K562 (cell line): ENCODE measurements around the gene KLHL29. TPM values are rescaled to one million over a fixed set of nuclear protein-coding genes. Genes with fewer than 3 reads are reported as not detected.

Experiments
- ATAC-seq: fragments of 200-7000 bp; cut with Tn5 transposase; 3 replicates; pipeline ENCODE4 v1.9.1; 2020; ENCODE audit warnings: moderate library complexity
- BruUV-seq: library from RNA; stranded (reverse); fragments of 400-500 nt; replicated peaks from 2 replicates; lab custom pipeline; 2021; lab: Mats Ljungman, UMichigan
- CTCF ChIA-PET: fragments of 300-600 bp; formaldehyde crosslinking; extraction: SDS; loops from one replicate; lab custom pipeline; 2021; ENCODE audit warnings: low intra/inter-chr PET ratio; lab: Yijun Ruan, JAX
- POLR2A ChIA-PET: fragments of 300-600, 350-650 bp; sonication (Branson Sonifier 250); formaldehyde crosslinking; extraction: SDS; loops from one replicate; lab custom pipeline; 2021; ENCODE audit warnings: antibody characterized with exemption, inconsistent platforms; lab: Yijun Ruan, JAX
- DNase-seq, 4 experiments: peaks; one replicate each; pipeline versions ENCODE4 v3.0.0 to v3.0.0-alpha.2; 2011 to 2018; ENCODE audit warnings: low spot score in 3 of 4, mixed read lengths in 3 of 4; ENCODE audit errors: extremely low read depth in 1 of 4
- FAIRE-seq: peaks from 2 replicates; lab custom pipeline; 2011; peaks lifted over from hg19 to GRCh38; lab: Jason Lieb, UNC
- H2AFZ ChIP-seq: 2 replicates; pipeline ENCODE4 v1.6.0; 2011; ENCODE audit warnings: low read depth, low read length, control low read depth, inconsistent platforms
- H3K27ac ChIP-seq: fragments of 200-600 bp; 3 replicates; pipeline ENCODE4 v1.8.0; 2011; ENCODE audit warnings: low read depth, mild to moderate bottlenecking, control low read depth, inconsistent platforms, low read length, moderate library complexity, mixed read lengths; ENCODE audit errors: extremely low read depth
- H3K27me3 ChIP-seq, 2 experiments: fragments of 300-600 bp in 1 of 2; 2 replicates in 1 of 2; 3 replicates in 1 of 2; pipeline versions ENCODE4 v1.6.0 to v1.8.0; 2011; ENCODE audit warnings: inconsistent platforms in 2 of 2, low read length in 2 of 2, mild to moderate bottlenecking in 1 of 2, mixed read lengths in 1 of 2, moderate library complexity in 1 of 2; ENCODE audit not compliant: control insufficient read depth in 2 of 2, insufficient read depth in 2 of 2
- H3K36me3 ChIP-seq: fragments of 300-600 bp; 3 replicates; pipeline ENCODE4 v1.8.0; 2011; ENCODE audit warnings: mild to moderate bottlenecking, low read length, inconsistent platforms; ENCODE audit not compliant: control insufficient read depth, insufficient read depth
- H3K4me1 ChIP-seq, 2 experiments: fragments of 200-600 bp in 1 of 2; replicated peaks in 1 of 2; 2 replicates in 1 of 2; 3 replicates in 1 of 2; pipeline versions ENCODE4 v1.5.1 to v1.8.0; 2011; ENCODE audit warnings: inconsistent platforms in 2 of 2, low read length in 2 of 2, mild to moderate bottlenecking in 1 of 2, mixed read lengths in 1 of 2, moderate library complexity in 1 of 2; ENCODE audit not compliant: control insufficient read depth in 2 of 2, insufficient read depth in 2 of 2
- H3K4me2 ChIP-seq: 2 replicates; pipeline ENCODE4 v1.6.1; 2011; ENCODE audit warnings: low read length, control low read depth, inconsistent platforms, mixed read lengths; ENCODE audit not compliant: insufficient read depth
- H3K4me3 ChIP-seq: fragments of 200-600 bp; sonication (generic), shearing (Covaris generic); 2 replicates; pipeline ENCODE4 v1.5.1; 2016; ENCODE audit warnings: control low read depth, inconsistent platforms
- H3K79me2 ChIP-seq: fragments of 200-600 bp; 3 replicates; pipeline ENCODE4 v1.8.0; 2011; ENCODE audit warnings: low read length, inconsistent platforms; ENCODE audit not compliant: control insufficient read depth, insufficient read depth
- H3K9ac ChIP-seq, 2 experiments: 2 replicates each; pipeline versions ENCODE4 v1.6.0 to v1.6.1; 2011; ENCODE audit warnings: low read depth in 2 of 2, low read length in 2 of 2, control low read depth in 1 of 2, inconsistent platforms in 1 of 2, mild to moderate bottlenecking in 1 of 2, mixed read lengths in 1 of 2; ENCODE audit not compliant: insufficient read depth in 1 of 2
- H3K9me1 ChIP-seq: one replicate; pipeline ENCODE4 v1.6.0; 2011; ENCODE audit warnings: inconsistent platforms, mild to moderate bottlenecking, low read length, moderate library complexity; ENCODE audit not compliant: control insufficient read depth, insufficient read depth
- H3K9me3 ChIP-seq: replicated peaks from 2 replicates; pipeline ENCODE4 v1.5.1; 2011; ENCODE audit warnings: low read depth, low read length, inconsistent platforms; ENCODE audit not compliant: control insufficient read depth, insufficient read depth
- H4K20me1 ChIP-seq: replicated peaks from 2 replicates; pipeline ENCODE4 v1.6.1; 2011; ENCODE audit warnings: low read length, inconsistent platforms, mixed read lengths; ENCODE audit not compliant: control insufficient read depth, insufficient read depth
- BHLHE40 ChIP-seq: IDR thresholded peaks from 2 replicates; pipeline ENCODE4 v1.6.1; 2011; ENCODE audit warnings: low read length, improper control_type of control experiment
- CREB5 ChIP-seq: fragments of 250-450 bp; sonication (Bioruptor Pico); IDR thresholded peaks from 2 replicates; pipeline ENCODE4 v1.5.0; 2020; ENCODE audit warnings: mild to moderate bottlenecking
- E2F5 ChIP-seq: sonication (generic); formaldehyde crosslinking; IDR thresholded peaks from 2 replicates; pipeline ENCODE4 v1.8.0; 2022; ENCODE audit warnings: mild to moderate bottlenecking, missing genetic modification reagents
- ETS1 ChIP-seq: conservative IDR thresholded peaks from 2 replicates; pipeline ENCODE4 v1.6.1; 2011; ENCODE audit warnings: low read depth, mild to moderate bottlenecking, low read length; ENCODE audit not compliant: control insufficient read depth
- FUS ChIP-seq: fragments of 200-400 bp; formaldehyde crosslinking; optimal IDR thresholded peaks from 2 replicates; pipeline ENCODE3; 2017; ENCODE audit warnings: low read depth, low read length
- NR2C1 ChIP-seq, 2 experiments: fragments of 450-650 bp; IDR thresholded peaks; 2 replicates each; pipeline ENCODE4 v1.6.1; 2017; ENCODE audit warnings: mild to moderate bottlenecking in 2 of 2, antibody characterized with exemption in 1 of 2, inconsistent platforms in 1 of 2, missing compliant biosample characterization in 1 of 2, missing genetic modification characterization in 1 of 2
- NRF1 ChIP-seq, 2 experiments: fragments of 450-650 bp; IDR thresholded peaks in 1 of 2; conservative IDR thresholded peaks in 1 of 2; 2 replicates each; pipeline ENCODE4 v1.6.1; 2014; ENCODE audit warnings: mild to moderate bottlenecking in 2 of 2
- PBX2 ChIP-seq, 2 experiments: IDR thresholded peaks in 1 of 2; conservative IDR thresholded peaks in 1 of 2; 2 replicates each; pipeline ENCODE4 v1.6.1; 2016; ENCODE audit warnings: low read depth in 2 of 2, mild to moderate bottlenecking in 1 of 2, missing compliant biosample characterization in 1 of 2, missing genetic modification characterization in 1 of 2, moderate library complexity in 1 of 2
- RAD51 ChIP-seq: fragments of 450-650 bp; IDR thresholded peaks from 2 replicates; pipeline ENCODE4 v1.7.1; 2016; ENCODE audit warnings: low read depth, mild to moderate bottlenecking, borderline replicate concordance
- ZNF584 ChIP-seq: fragments of 200-800 bp; sonication (Bioruptor generic); IDR thresholded peaks from 2 replicates; pipeline ENCODE4 v1.6.1; 2016; ENCODE audit warnings: low read depth, mild to moderate bottlenecking, missing genetic modification characterization, missing compliant biosample characterization
- WGBS: fragments of 100-300 bp; shearing (Covaris generic); methylation state at CpG from one replicate; pipeline ENCODE4 v1.1.6; 2016; ENCODE audit warnings: low coverage, mixed read lengths; ENCODE audit not compliant: insufficient coverage; ENCODE audit errors: missing lambda C conversion rate; 5-methylcytosine and 5-hydroxymethylcytosine counted together
- in situ Hi-C: fragments of 300-500 bp; cut with MboI; formaldehyde crosslinking; loops from 4 replicates; pipeline ENCODE4 v1.15.0; 2018; ENCODE audit warnings: inconsistent platforms, mixed read lengths
- intact Hi-C: fragments of 100-400 bp; cut with micrococcal nuclease; formaldehyde crosslinking; loops from 2 replicates; pipeline ENCODE4 v1.14.2; 2022
- polyA plus RNA-seq, 8 experiments: library from polyadenylated mRNA; depleted of rRNA in 4 of 8; stranded (reverse) in 5 of 8; unstranded in 3 of 8; fragments of >200 nt; fragmentation: Nextera tagmentation in 2 of 8; fragmentation: Illumina TruSeq in 1 of 8; extraction: Ambion mirVana in 2 of 8; extraction: Trizol in 1 of 8; gene quantifications; 2 replicates each; pipeline versions ENCODE4 v1.2.1 to v1.2.3, GENCODE V29; 2011 to 2014; ENCODE audit warnings: inconsistent platforms in 1 of 8, missing spikeins in 1 of 8
- total RNA-seq, 7 experiments: library from RNA; depleted of rRNA in 6 of 7; stranded (reverse); fragments of >200 nt in 6 of 7; fragmentation: Illumina TruSeq in 2 of 7; extraction: Trizol in 2 of 7; gene quantifications; 2 replicates each; pipeline versions ENCODE4 v1.2.1 to v1.2.3, GENCODE V29; 2011 to 2021; ENCODE audit warnings: low replicate concordance in 1 of 7

KLHL29 gene
- total and polyA plus RNA-seq, 9 of the 15 experiments (the other 6 are each of a cell fraction or from before 2014, with no cell fraction given), result 0.03 to 0.31 (median 0.08) TPM; not detected in 1

- TF ChIP-seq E2F5 (CRISPR knock-in tag), result no peak
These were observed 25.1 kb upstream of the KLHL29 start (continued) for GRCh38 chr2:23359631-23360567.

- BruUV-seq, result no TSS peak
- no peak for FAIRE-seq
- no peak overlapping the region for H3K4me3 ChIP-seq
- TF ChIP-seq FUS (no peak), ZNF584 (CRISPR knock-in tag) (peak; percentile 85), NRF1 (conservative IDR thresholded peaks at IDR 0.05 in 1 of 2, IDR thresholded peaks at IDR 0.05 in 1 of 2) (peak; percentile 61 to 63), BHLHE40 (peak; percentile 73), CREB5 (no peak), ETS1 (no peak), NR2C1 (IDR thresholded peaks at IDR 0.05) (no peak), NR2C1 (tag; IDR thresholded peaks at IDR 0.05) (0 out of 2 replicates have a peak, but pooled peaks have one; percentile 34), RAD51 (peak; percentile 42; the same call in 1 of the 2 replicates), PBX2 (CRISPR knock-in tag; IDR thresholded peaks at IDR 0.05; ENCODE audit: low read depth) (no peak), PBX2 (tag; conservative IDR thresholded peaks at IDR 0.05; ENCODE audit: low read depth) (no peak)
These were observed 24.3 kb upstream of the KLHL29 start for GRCh38 chr2:23360571-23361125.

More at GRCh38 chr2:23360571-23361125, 24.3 kb upstream of the KLHL29 start:
- Histone ChIP-seq H3K9me3 (no peaks in the 10 kb centered on the region), H3K4me1 (no peaks in the 10 kb centered on the region), H3K4me2 (no peak overlapping the region), H3K36me3 (no peaks in the 10 kb centered on the region), H3K79me2 (no peaks in the 10 kb centered on the region), H3K27me3 (peaks cover 0 to 19% of the 10 kb centered on the region in 2 experiments; a peak in 1 of 5 replicates), H3K9ac (no peak overlapping the region), H3K27ac (no peak overlapping the region), H2AFZ (peak overlapping the region; percentile 42; the same call in 1 of the 2 replicates), H4K20me1 (no peaks in the 10 kb centered on the region), H3K9me1 (no peaks in the 10 kb centered on the region)
- in situ Hi-C loops (no loop called here), intact Hi-C loops (no loop called here)
- peak; percentile 76 for ATAC-seq
- peak in 2 of 4 experiments; percentile 20 to 23 for DNase-seq
- ChIA-PET CTCF (no interaction called here), POLR2A (no interaction called here)
- WGBS, result 6% methylated on average over 13 of the region's 13 CpGs
